Gastrocnemius medialis (tissue), 4 donors: Measurements from ENCODE around the gene OR9A2.

Source experiments
- POLR2A ChIP-seq, 2 donors: fragments of 450-650 bp; IDR thresholded peaks; one replicate each; pipeline ENCODE4 v1.6.1; 2017; ENCODE audit warnings: antibody characterized with exemption in 2 of 2, mild to moderate bottlenecking in 2 of 2, moderate library complexity in 2 of 2
- TF ChIP-seq, protein P1 (sequence below), 5 experiments: fragments of 450-650 bp in 3 of 5; fragments of 200-600 bp in 2 of 5; sonication (generic) in 2 of 5; IDR thresholded peaks in 4 of 5; conservative IDR thresholded peaks in 1 of 5; 1 replicate in 4 of 5; 2 replicates in 1 of 5; pipeline ENCODE4 v1.5.1; 2016 to 2019; ENCODE audit warnings: antibody characterized with exemption in 5 of 5, mild to moderate bottlenecking in 3 of 5, moderate library complexity in 3 of 5

DNA sequence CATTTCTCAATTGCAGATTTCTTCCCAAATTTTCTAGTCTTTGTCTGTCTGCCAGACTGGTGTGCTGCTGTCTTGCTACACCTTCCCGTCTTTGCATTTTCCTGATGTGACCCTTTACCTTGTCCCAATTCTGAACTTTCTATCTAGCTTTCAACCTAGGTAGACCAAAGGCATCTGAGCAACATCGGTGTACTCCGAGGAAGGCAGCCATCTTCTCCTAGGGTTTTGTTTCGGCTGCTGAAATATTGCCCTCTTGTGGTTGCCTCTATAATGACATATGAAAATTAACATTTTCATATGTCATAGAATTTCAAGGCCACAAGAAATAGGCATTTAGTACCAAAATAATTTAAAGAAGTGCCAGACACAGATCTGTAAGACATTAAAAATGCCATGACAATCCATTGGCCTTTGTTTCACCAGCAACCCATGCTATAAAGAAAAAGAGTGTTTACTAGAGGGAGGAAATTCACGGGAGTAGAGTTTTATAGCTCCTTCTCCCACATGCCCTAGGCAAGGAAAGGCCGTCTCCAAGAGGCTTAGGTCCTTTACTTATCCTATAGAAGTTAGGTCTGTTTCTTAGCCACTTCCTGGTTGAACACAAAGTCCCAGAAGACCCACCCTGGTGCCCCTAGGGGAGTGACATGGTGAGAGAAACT is 23.4 kb downstream of the OR9A2 start:
- TF ChIP-seq, protein P1, sequence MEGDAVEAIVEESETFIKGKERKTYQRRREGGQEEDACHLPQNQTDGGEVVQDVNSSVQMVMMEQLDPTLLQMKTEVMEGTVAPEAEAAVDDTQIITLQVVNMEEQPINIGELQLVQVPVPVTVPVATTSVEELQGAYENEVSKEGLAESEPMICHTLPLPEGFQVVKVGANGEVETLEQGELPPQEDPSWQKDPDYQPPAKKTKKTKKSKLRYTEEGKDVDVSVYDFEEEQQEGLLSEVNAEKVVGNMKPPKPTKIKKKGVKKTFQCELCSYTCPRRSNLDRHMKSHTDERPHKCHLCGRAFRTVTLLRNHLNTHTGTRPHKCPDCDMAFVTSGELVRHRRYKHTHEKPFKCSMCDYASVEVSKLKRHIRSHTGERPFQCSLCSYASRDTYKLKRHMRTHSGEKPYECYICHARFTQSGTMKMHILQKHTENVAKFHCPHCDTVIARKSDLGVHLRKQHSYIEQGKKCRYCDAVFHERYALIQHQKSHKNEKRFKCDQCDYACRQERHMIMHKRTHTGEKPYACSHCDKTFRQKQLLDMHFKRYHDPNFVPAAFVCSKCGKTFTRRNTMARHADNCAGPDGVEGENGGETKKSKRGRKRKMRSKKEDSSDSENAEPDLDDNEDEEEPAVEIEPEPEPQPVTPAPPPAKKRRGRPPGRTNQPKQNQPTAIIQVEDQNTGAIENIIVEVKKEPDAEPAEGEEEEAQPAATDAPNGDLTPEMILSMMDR (IDR thresholded peaks at IDR 0.05 in 4 of 5, conservative IDR thresholded peaks at IDR 0.05 in 1 of 5): peak; percentile 49 to 72 (median 56)
- TF ChIP-seq POLR2A (IDR thresholded peaks at IDR 0.05): no peak
